ENCODE results near the gene THUMPD2. TPM values are rescaled to one million over a fixed set of nuclear protein-coding genes. Genes with fewer than 3 reads are reported as not detected.

The THUMPD2 gene
- total RNA-seq, 1 experiment from 2014 or later = 19.5 TPM

- Histone ChIP-seq H2BK5ac (ENCODE audit: insufficient read length, low read length) (no peak overlapping the region), H2AFZ (ENCODE audit: low read length) (no peak overlapping the region), H3K9ac (ENCODE audit: extremely low read depth, insufficient read length, low read length) (no peak overlapping the region), H3K27ac (ENCODE audit: insufficient read length, low read depth, low read length) (no peak overlapping the region), H4K20me1 (ENCODE audit: control insufficient read depth, insufficient read depth, insufficient read length) (no peaks in the 10 kb centered on the region), H3K18ac (ENCODE audit: insufficient read length, low read depth, low read length) (no peak overlapping the region), H3K23ac (ENCODE audit: insufficient read length, low read depth, low read length) (no peak overlapping the region), H4K8ac (replicated peaks; ENCODE audit: insufficient read length, low read depth, low read length) (no peak overlapping the region), H3K79me1 (ENCODE audit: insufficient read depth, low read depth, low read length, poor library complexity, severe bottlenecking) (no peaks in the 10 kb centered on the region), H3K4me1 (ENCODE audit: insufficient read depth, low read length) (peaks cover 3% of the 10 kb centered on the region; the same call in 1 of the 2 replicates), H4K5ac (ENCODE audit: insufficient read length, low read depth, low read length) (no peak overlapping the region), H3K27me3 (ENCODE audit: insufficient read depth, low read length) (no peaks in the 10 kb centered on the region), H2AK5ac (ENCODE audit: insufficient read length, low read length) (no peak overlapping the region), H3K4ac (ENCODE audit: low read depth, low read length) (no peak overlapping the region), H2BK12ac (ENCODE audit: insufficient read length, low read depth, low read length) (no peak overlapping the region), H3K14ac (ENCODE audit: insufficient read depth, low read length) (no peak overlapping the region), H2BK20ac (ENCODE audit: low read depth, low read length, poor library complexity, severe bottlenecking) (no peak overlapping the region), H3K4me2 (ENCODE audit: insufficient read depth, insufficient read length, low read length) (no peak overlapping the region), H2BK120ac (ENCODE audit: low read depth, low read length, poor library complexity, severe bottlenecking) (no peak overlapping the region), H3K9me3 (ENCODE audit: control insufficient read depth, low read depth, low read length) (no peaks in the 10 kb centered on the region), H3T11ph (ENCODE audit: low read length) (no peak overlapping the region), H3K56ac (ENCODE audit: insufficient read length, low read depth, low read length) (no peak overlapping the region), H3K79me2 (ENCODE audit: insufficient read depth, low read length) (no peaks in the 10 kb centered on the region), H2BK15ac (ENCODE audit: low read depth, low read length) (no peak overlapping the region), H4K91ac (ENCODE audit: insufficient read length, low read depth, low read length) (no peak overlapping the region), H3K23me2 (ENCODE audit: insufficient read length, low read depth, low read length, poor library complexity, severe bottlenecking) (no peaks in the 10 kb centered on the region)
- Mint-ChIP-seq H3K36me3 (ENCODE audit: insufficient read depth in 1 of 3, low read depth in 3 of 3) (no peaks in the 10 kb centered on the region; a peak in 1 of 7 replicates), H3K27ac (no peak overlapping the region), H3K9me3 (no peaks in the 10 kb centered on the region), H3K4me3 (no peak overlapping the region), H3K27me3 (ENCODE audit: low read depth) (no peaks in the 10 kb centered on the region), H3K4me1 (peaks cover 19 to 23% of the 10 kb centered on the region in 2 experiments)
- no peak for DNase-seq
- WGBS (ENCODE audit: extremely low coverage, insufficient read length, low lambda C conversion rate) = no CpG with 5 or more reads among the region's 9 CpGs
- no peak for TF ChIP-seq CTCF (conservative IDR thresholded peaks at IDR 0.05)
Measured at GRCh38 chr2:39723946-39724827, 54.9 kb downstream of the THUMPD2 start.

Data from H9 (cell line).